ENCODE results near the gene SPOCK1.
"Not testable (repeated sequence)": the region's sequence is repeated elsewhere in the genome, so short reads cannot be mapped to it uniquely, and the experiment has no call there.

SPOCK1 gene

GRCh38 chr5:137398154-137398553 is 101.0 kb downstream of the SPOCK1 start:
- ChIA-PET CTCF (no interaction called here), POLR2A (no interaction called here)
- DNase-seq (ENCODE audit: extremely low spot score), result no peak
- no peak for TF ChIP-seq TARDBP (IDR thresholded peaks at IDR 0.05)
- no peak for TF ChIP-seq FOXM1 (IDR thresholded peaks at IDR 0.05; ENCODE audit: borderline replicate concordance)
- no peak for TF ChIP-seq CTBP1 (IDR thresholded peaks at IDR 0.05; ENCODE audit: borderline replicate concordance)
- no peak for TF ChIP-seq SP1 (IDR thresholded peaks at IDR 0.05)
- no peak for TF ChIP-seq LEF1 (IDR thresholded peaks at IDR 0.05; ENCODE audit: borderline replicate concordance)
- no peak for TF ChIP-seq FOXK2 (IDR thresholded peaks at IDR 0.05)
- no peak for TF ChIP-seq NFRKB (IDR thresholded peaks at IDR 0.05)
- TF ChIP-seq L3MBTL2 (conservative IDR thresholded peaks at IDR 0.05), result no peak
- TF ChIP-seq HDGF (IDR thresholded peaks at IDR 0.05; ENCODE audit: borderline replicate concordance), result no peak
- TF ChIP-seq ELF4 (IDR thresholded peaks at IDR 0.05), result no peak
- no peak for TF ChIP-seq ZNF384 (IDR thresholded peaks at IDR 0.05)
- no peak for TF ChIP-seq FOXA1 (IDR thresholded peaks at IDR 0.05)

DNA sequence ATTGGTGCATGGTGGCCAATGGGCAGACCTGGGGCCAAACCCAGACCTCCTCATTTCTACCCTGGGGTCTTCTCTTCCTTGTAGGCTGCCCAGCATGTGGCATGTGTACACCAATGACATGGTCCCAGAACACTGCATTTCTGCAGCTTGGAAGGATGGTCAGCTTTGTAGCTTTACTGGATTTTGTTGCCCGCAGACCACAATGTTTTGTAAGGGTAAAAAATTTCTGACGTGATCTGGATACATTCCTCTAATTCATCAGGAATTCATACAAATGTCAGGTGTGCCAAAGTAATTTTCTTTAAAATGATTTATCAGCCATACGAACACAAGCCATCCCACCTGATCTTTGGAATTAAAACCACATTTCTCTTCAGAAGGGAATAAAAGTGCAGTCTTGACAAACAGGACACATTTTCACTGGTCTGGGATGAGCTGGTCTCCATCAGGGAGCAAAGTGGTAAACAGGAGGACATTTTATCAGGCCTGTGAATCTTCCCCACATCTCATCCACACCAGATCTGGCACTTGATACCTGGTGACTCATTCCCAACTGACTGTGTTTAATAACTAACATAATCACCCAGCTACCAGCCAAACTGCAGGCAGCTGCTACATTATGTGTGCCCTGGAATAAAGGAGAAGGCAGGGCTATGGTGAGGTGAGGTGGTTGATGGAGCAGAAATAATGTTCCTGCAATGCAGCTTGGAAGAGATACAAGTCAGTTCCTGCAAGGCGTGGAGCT is 103.9 kb downstream of the SPOCK1 start:
- TF ChIP-seq L3MBTL2 (conservative IDR thresholded peaks at IDR 0.05) (no peak), HDGF (IDR thresholded peaks at IDR 0.05; ENCODE audit: borderline replicate concordance) (no peak), LEF1 (IDR thresholded peaks at IDR 0.05; ENCODE audit: borderline replicate concordance) (no peak), SUZ12 (IDR thresholded peaks at IDR 0.05) (no peak), ELF4 (IDR thresholded peaks at IDR 0.05) (no peak), BHLHE40 (IDR thresholded peaks at IDR 0.05; ENCODE audit: borderline replicate concordance) (no peak), FOXK2 (IDR thresholded peaks at IDR 0.05) (no peak), FOXM1 (IDR thresholded peaks at IDR 0.05; ENCODE audit: borderline replicate concordance) (no peak), TARDBP (IDR thresholded peaks at IDR 0.05) (no peak), ZNF384 (IDR thresholded peaks at IDR 0.05) (no peak), ARNT (IDR thresholded peaks at IDR 0.05) (no peak), FOXA1 (IDR thresholded peaks at IDR 0.05) (no peak), CTBP1 (IDR thresholded peaks at IDR 0.05; ENCODE audit: borderline replicate concordance) (no peak), PKNOX1 (IDR thresholded peaks at IDR 0.05) (no peak), NFRKB (IDR thresholded peaks at IDR 0.05) (no peak), SP1 (IDR thresholded peaks at IDR 0.05) (no peak)
- CTCF ChIA-PET, result no interaction called here

DNA sequence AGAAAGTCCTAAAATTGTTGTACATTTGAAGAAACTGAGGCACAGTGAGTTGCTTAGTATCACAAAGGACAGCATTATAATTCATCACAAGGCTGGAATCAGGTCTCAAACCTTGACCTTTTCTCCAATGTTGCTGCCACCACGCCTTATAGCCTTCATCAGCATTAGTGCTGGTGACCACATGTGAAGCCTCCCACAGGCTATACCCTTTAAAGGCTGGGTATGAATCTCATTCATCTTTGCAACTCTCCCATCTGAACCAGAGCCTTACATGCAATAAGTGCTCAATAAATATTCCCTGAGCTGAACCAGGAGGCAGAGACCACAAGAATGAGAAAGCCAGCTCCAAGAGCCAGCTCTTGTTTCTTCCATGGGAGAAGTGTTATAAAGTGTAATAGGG is 104.7 kb downstream of the SPOCK1 start:
- TF ChIP-seq ELF4 (IDR thresholded peaks at IDR 0.05) (no peak), FOXM1 (IDR thresholded peaks at IDR 0.05; ENCODE audit: borderline replicate concordance) (no peak), NFRKB (IDR thresholded peaks at IDR 0.05) (no peak), L3MBTL2 (conservative IDR thresholded peaks at IDR 0.05) (no peak), SP1 (IDR thresholded peaks at IDR 0.05) (no peak), PKNOX1 (IDR thresholded peaks at IDR 0.05) (no peak), BHLHE40 (IDR thresholded peaks at IDR 0.05; ENCODE audit: borderline replicate concordance) (no peak), LEF1 (IDR thresholded peaks at IDR 0.05; ENCODE audit: borderline replicate concordance) (no peak), FOXK2 (IDR thresholded peaks at IDR 0.05) (no peak), FOXA1 (IDR thresholded peaks at IDR 0.05) (no peak), SUZ12 (IDR thresholded peaks at IDR 0.05) (no peak), TARDBP (IDR thresholded peaks at IDR 0.05) (no peak), ARNT (IDR thresholded peaks at IDR 0.05) (no peak), CTBP1 (IDR thresholded peaks at IDR 0.05; ENCODE audit: borderline replicate concordance) (no peak), HDGF (IDR thresholded peaks at IDR 0.05; ENCODE audit: borderline replicate concordance) (no peak), ZNF384 (IDR thresholded peaks at IDR 0.05) (no peak)
- ChIA-PET POLR2A (no interaction called here), CTCF (interaction anchor here (0.5 kb wide), 1 partner anchor 74 kb away, joined by 4 read pairs; no protein-coding TSS in a partner anchor)
- DNase-seq (ENCODE audit: extremely low spot score), result no peak

More for the DNA sequence above, 103.9 kb downstream of the SPOCK1 start:
- POLR2A ChIA-PET, result no interaction called here
- DNase-seq (ENCODE audit: extremely low spot score), result no peak

- CTCF ChIA-PET, result no interaction called here
- TF ChIP-seq ARNT (IDR thresholded peaks at IDR 0.05) (no peak), NFRKB (IDR thresholded peaks at IDR 0.05) (no peak), FOXK2 (IDR thresholded peaks at IDR 0.05) (no peak), BHLHE40 (IDR thresholded peaks at IDR 0.05; ENCODE audit: borderline replicate concordance) (no peak), FOXM1 (IDR thresholded peaks at IDR 0.05; ENCODE audit: borderline replicate concordance) (no peak), FOXA1 (IDR thresholded peaks at IDR 0.05) (no peak), SP1 (IDR thresholded peaks at IDR 0.05) (no peak), L3MBTL2 (conservative IDR thresholded peaks at IDR 0.05) (no peak), LEF1 (IDR thresholded peaks at IDR 0.05; ENCODE audit: borderline replicate concordance) (no peak), ZNF384 (IDR thresholded peaks at IDR 0.05) (no peak), CTBP1 (IDR thresholded peaks at IDR 0.05; ENCODE audit: borderline replicate concordance) (no peak), TARDBP (IDR thresholded peaks at IDR 0.05) (no peak), SUZ12 (IDR thresholded peaks at IDR 0.05) (no peak)
Observed at GRCh38 chr5:137393196-137393993, 105.7 kb downstream of the SPOCK1 start.

DNA sequence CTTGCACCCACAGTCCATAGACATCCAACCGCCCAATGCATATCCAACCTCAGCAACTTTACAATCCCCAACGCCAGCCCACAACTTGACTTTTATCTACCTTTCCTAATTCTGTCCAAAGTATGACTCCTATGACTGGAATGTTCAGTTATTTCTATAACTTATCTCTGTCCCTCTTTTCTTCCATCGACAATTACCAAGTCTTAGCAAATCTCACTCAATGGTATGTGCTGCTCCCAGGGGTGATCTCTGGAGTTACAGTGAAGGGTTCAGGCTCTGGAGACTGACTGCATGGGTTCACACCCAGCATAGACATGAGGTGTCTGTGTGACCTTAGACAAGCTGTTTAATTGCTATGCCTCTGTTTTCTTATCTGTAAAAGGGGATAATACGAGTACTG is 106.9 kb downstream of the SPOCK1 start:
- TF ChIP-seq ZNF384 (IDR thresholded peaks at IDR 0.05) (no peak), HDGF (IDR thresholded peaks at IDR 0.05; ENCODE audit: borderline replicate concordance) (no peak), FOXA1 (IDR thresholded peaks at IDR 0.05) (no peak), ARNT (IDR thresholded peaks at IDR 0.05) (no peak), FOXK2 (IDR thresholded peaks at IDR 0.05) (no peak), PKNOX1 (IDR thresholded peaks at IDR 0.05) (no peak), SUZ12 (IDR thresholded peaks at IDR 0.05) (no peak), SP1 (IDR thresholded peaks at IDR 0.05) (no peak), LEF1 (IDR thresholded peaks at IDR 0.05; ENCODE audit: borderline replicate concordance) (no peak), ELF4 (IDR thresholded peaks at IDR 0.05) (no peak), TARDBP (IDR thresholded peaks at IDR 0.05) (no peak), NFRKB (IDR thresholded peaks at IDR 0.05) (no peak), FOXM1 (IDR thresholded peaks at IDR 0.05; ENCODE audit: borderline replicate concordance) (no peak)
- DNase-seq (ENCODE audit: extremely low spot score), result no peak
- ChIA-PET CTCF (no interaction called here), POLR2A (no interaction called here)

More at GRCh38 chr5:137393196-137393993, 105.7 kb downstream of the SPOCK1 start:
- POLR2A ChIA-PET, result no interaction called here
- no peak for DNase-seq (ENCODE audit: extremely low spot score)

DNA sequence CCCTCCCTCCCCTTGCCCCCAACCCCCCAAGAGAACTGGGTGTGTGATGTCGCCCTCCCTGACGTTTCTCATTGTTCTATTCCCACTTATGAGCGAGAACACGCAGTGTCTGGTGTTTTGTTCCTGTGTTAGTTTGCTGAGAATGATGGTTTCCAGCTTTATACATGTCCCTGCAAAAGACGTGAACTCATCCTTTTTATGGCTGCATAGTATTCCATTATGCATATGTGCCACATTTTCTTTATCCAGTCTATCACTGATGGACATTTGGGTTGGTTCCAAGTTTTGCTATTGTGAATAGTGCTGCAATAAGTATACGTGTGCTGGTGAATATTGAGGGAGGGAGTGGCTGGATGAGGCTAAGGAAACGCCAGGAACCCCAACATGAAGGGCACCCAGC is 108.1 kb downstream of the SPOCK1 start:
- POLR2A ChIA-PET; DNase-seq (ENCODE audit: extremely low spot score); CTCF ChIA-PET: not testable (repeated sequence)

Data from HEK293T (cell line).